Hepatocyte (in vitro differentiated cells): ENCODE results near the gene SLX1A.
"Not testable (repeated sequence)": the region's sequence is repeated elsewhere in the genome, so short reads cannot be mapped to it uniquely, and the experiment has no call there.

Experiments
- CTCF ChIP-seq: fragments of 200-600 bp; sonication (generic); IDR thresholded peaks from 2 replicates; pipeline ENCODE4 v1.5.1; 2016; ENCODE audit warnings: antibody characterized with exemption, mild to moderate bottlenecking; ENCODE audit not compliant: poor library complexity
- EZH2 ChIP-seq: fragments of 200-600 bp; sonication (generic); IDR thresholded peaks from 2 replicates; pipeline ENCODE4 v1.6.1; 2016; ENCODE audit warnings: antibody characterized with exemption, mild to moderate bottlenecking, borderline replicate concordance
- EZH2phosphoT487 ChIP-seq: fragments of 200-600 bp; sonication (generic); IDR thresholded peaks from one replicate; pipeline ENCODE4 v1.6.1; 2018; ENCODE audit warnings: antibody characterized with exemption, mild to moderate bottlenecking, low read depth, moderate library complexity; ENCODE audit not compliant: unreplicated experiment, severe bottlenecking

- TF ChIP-seq CTCF, EZH2, EZH2phosphoT487: not testable (repeated sequence)
Measured at GRCh38 chr16:30176876-30177275, 16.8 kb upstream of the SLX1A start.
